SK-N-MC (cell line): ENCODE measurements around the gene MAZ.
"Not testable (repeated sequence)": the region's sequence is repeated elsewhere in the genome, so short reads cannot be mapped to it uniquely, and the experiment has no call there.

Experiments used
- EZH2 ChIP-seq: fragments of 200-600 bp; sonication (generic); IDR thresholded peaks from one replicate; pipeline ENCODE4 v1.6.1; 2017; ENCODE audit warnings: antibody characterized with exemption
- POLR2AphosphoS5 ChIP-seq: IDR thresholded peaks from 2 replicates; pipeline ENCODE4 v1.6.1; 2012; ENCODE audit warnings: mild to moderate bottlenecking, low read depth, low read length, borderline replicate concordance

GRCh38 chr16:29783094-29783953 is 23.0 kb upstream of the MAZ start:
- TF ChIP-seq EZH2, POLR2AphosphoS5: not testable (repeated sequence)
